ENCODE data around the gene STRIP2. TPM values are rescaled to one million over a fixed set of nuclear protein-coding genes. Genes with fewer than 3 reads are reported as not detected.

The STRIP2 gene
- total RNA-seq, 1 experiment from 2014 or later, result 10.8 TPM

GRCh38 chr7:129393255-129393654, 41.0 kb upstream of the STRIP2 start:
- no peaks in the 10 kb centered on the region for H3K79me2 ChIP-seq (ENCODE audit: insufficient read depth, low read length)
- POLR2A ChIA-PET, result no interaction called here

GRCh38 chr7:129394101-129394500, 40.1 kb upstream of the STRIP2 start:
- BruUV-seq (replicated peaks), result no TSS peak
- no peaks in the 10 kb centered on the region for H4K20me1 ChIP-seq (ENCODE audit: insufficient read depth)
- H3K9me2 ChIP-seq (ENCODE audit: insufficient read depth), result no peaks in the 10 kb centered on the region
- no peak overlapping the region for H3K27ac ChIP-seq (ENCODE audit: low read depth, low read length)
- H3K4me3 ChIP-seq (replicated peaks in 1 of 2; ENCODE audit: low read depth in 1 of 2, low read length in 2 of 2), result no peak overlapping the region
- ChIA-PET CTCF (no interaction called here), RAD21 (ENCODE audit: low non-redundant PET in 1 of 2, low total read pairs in 2 of 2, uncharacterized antibody in 2 of 2, unreplicated experiment in 2 of 2) (no interaction called here), POLR2A (no interaction called here)
- TF ChIP-seq ZFX (IDR thresholded peaks at IDR 0.05) (no peak), ELF1 (IDR thresholded peaks at IDR 0.05; ENCODE audit: borderline replicate concordance, low read depth) (no peak), SP1 (IDR thresholded peaks at IDR 0.05; ENCODE audit: low read depth) (no peak), CBX3 (IDR thresholded peaks at IDR 0.05; ENCODE audit: low read depth) (no peak), ZNF274 (IDR thresholded peaks at IDR 0.05; ENCODE audit: low read depth, low read length) (no peak), MAX (IDR thresholded peaks at IDR 0.05) (no peak), FOSL1 (IDR thresholded peaks at IDR 0.05; ENCODE audit: low read depth) (no peak)
- no peaks in the 10 kb centered on the region for H3K27me3 ChIP-seq (ENCODE audit: insufficient read depth, low read length)
- intact Hi-C loops (cut with micrococcal nuclease), result no loop called here
- ATAC-seq (no peak), DNase-seq (ENCODE audit: low read depth, low spot score) (no peak)
- H3K36me3 ChIP-seq (ENCODE audit: control insufficient read depth in 1 of 2, insufficient read depth in 2 of 2, low read length in 2 of 2), result no peaks in the 10 kb centered on the region
- H3K79me2 ChIP-seq (ENCODE audit: insufficient read depth, low read length), result no peaks in the 10 kb centered on the region
- no peaks in the 10 kb centered on the region for H3K9me3 ChIP-seq (ENCODE audit: control insufficient read depth in 1 of 2, insufficient read depth in 1 of 2, low read depth in 1 of 2, low read length in 2 of 2)
- no peak overlapping the region for H2AFZ ChIP-seq (ENCODE audit: low read depth, low read length, poor library complexity, severe bottlenecking)
- H3K4me2 ChIP-seq (ENCODE audit: low read length), result no peak overlapping the region
- H3K9ac ChIP-seq (ENCODE audit: low read length), result no peak overlapping the region
- no peaks in the 10 kb centered on the region for H3K4me1 ChIP-seq (ENCODE audit: control insufficient read depth in 1 of 2, insufficient read depth in 2 of 2, low read length in 2 of 2)

More at GRCh38 chr7:129393255-129393654, 41.0 kb upstream of the STRIP2 start:
- ChIA-PET RAD21 (ENCODE audit: low non-redundant PET in 1 of 2, low total read pairs in 2 of 2, uncharacterized antibody in 2 of 2, unreplicated experiment in 2 of 2) (no interaction called here), CTCF (no interaction called here)
- Histone ChIP-seq H2AFZ (ENCODE audit: low read depth, low read length, poor library complexity, severe bottlenecking) (no peak overlapping the region), H3K4me1 (ENCODE audit: control insufficient read depth in 1 of 2, insufficient read depth in 2 of 2, low read length in 2 of 2) (no peaks in the 10 kb centered on the region), H4K20me1 (ENCODE audit: insufficient read depth) (no peaks in the 10 kb centered on the region), H3K9me3 (ENCODE audit: control insufficient read depth in 1 of 2, insufficient read depth in 1 of 2, low read depth in 1 of 2, low read length in 2 of 2) (no peaks in the 10 kb centered on the region), H3K9me2 (ENCODE audit: insufficient read depth) (no peaks in the 10 kb centered on the region), H3K27me3 (ENCODE audit: insufficient read depth, low read length) (no peaks in the 10 kb centered on the region), H3K9ac (ENCODE audit: low read length) (no peak overlapping the region), H3K4me3 (replicated peaks in 1 of 2; ENCODE audit: low read depth in 1 of 2, low read length in 2 of 2) (no peak overlapping the region), H3K4me2 (ENCODE audit: low read length) (no peak overlapping the region), H3K27ac (ENCODE audit: low read depth, low read length) (no peak overlapping the region), H3K36me3 (ENCODE audit: control insufficient read depth in 1 of 2, insufficient read depth in 2 of 2, low read length in 2 of 2) (no peaks in the 10 kb centered on the region)
- intact Hi-C loops (cut with micrococcal nuclease), result no loop called here
- no TSS peak for BruUV-seq (replicated peaks)
- DNase-seq (ENCODE audit: low read depth, low spot score), result no peak
- ATAC-seq, result no peak
- TF ChIP-seq POLR2A (IDR thresholded peaks at IDR 0.05; ENCODE audit: borderline replicate concordance, extremely low read depth, insufficient read depth, insufficient read length) (no peak), SIN3A (IDR thresholded peaks at IDR 0.05; ENCODE audit: low read depth) (no peak), ELF1 (IDR thresholded peaks at IDR 0.05; ENCODE audit: borderline replicate concordance, low read depth) (no peak), CTCF (IDR thresholded peaks at IDR 0.05 in 2 of 3, conservative IDR thresholded peaks at IDR 0.05 in 1 of 3; ENCODE audit: borderline replicate concordance in 1 of 3, insufficient read depth in 1 of 3, low read depth in 2 of 3, low read length in 2 of 3) (no peak)
